Mesothelial cell of epicardium (in vitro differentiated cells): ENCODE results near the gene IMPA2. TPM values are rescaled to one million over a fixed set of nuclear protein-coding genes. Genes with fewer than 3 reads are reported as not detected.

Experiments used
- DNase-seq, 2 experiments: peaks; one replicate each; pipeline ENCODE4 v3.0.0; 2021; ENCODE audit warnings: low spot score in 2 of 2; ENCODE audit not compliant: unreplicated experiment in 2 of 2
- H3K27ac Mint-ChIP-seq: 2 replicates; pipeline ENCODE4 v1.8.0; 2021; ENCODE audit warnings: mixed read lengths
- H3K27me3 Mint-ChIP-seq: 2 replicates; pipeline ENCODE4 v1.8.0; 2021; ENCODE audit warnings: low read depth, mixed read lengths
- H3K36me3 Mint-ChIP-seq: 2 replicates; pipeline ENCODE4 v1.8.0; 2021; ENCODE audit warnings: mixed read lengths
- H3K4me1 Mint-ChIP-seq: 2 replicates; pipeline ENCODE4 v1.8.0; 2021; ENCODE audit warnings: mixed read lengths
- H3K4me3 Mint-ChIP-seq: 2 replicates; pipeline ENCODE4 v1.8.0; 2021; ENCODE audit warnings: mild to moderate bottlenecking, moderate library complexity, mixed read lengths
- H3K9me3 Mint-ChIP-seq: 2 replicates; pipeline ENCODE4 v1.8.0; 2021; ENCODE audit warnings: mixed read lengths
- total RNA-seq: library from RNA; stranded (reverse); gene quantifications from 3 replicates; pipeline ENCODE4 v1.2.1, GENCODE V29; 2021
- TF ChIP-seq, protein P1 (sequence below): fragments of 200-600 bp; sonication (generic); IDR thresholded peaks from one replicate; pipeline ENCODE4 v1.5.0; 2021; ENCODE audit warnings: antibody characterized with exemption; ENCODE audit not compliant: unreplicated experiment

Gene IMPA2
- total RNA-seq, 1 donor from 2014 or later: 30.6 TPM

DNA sequence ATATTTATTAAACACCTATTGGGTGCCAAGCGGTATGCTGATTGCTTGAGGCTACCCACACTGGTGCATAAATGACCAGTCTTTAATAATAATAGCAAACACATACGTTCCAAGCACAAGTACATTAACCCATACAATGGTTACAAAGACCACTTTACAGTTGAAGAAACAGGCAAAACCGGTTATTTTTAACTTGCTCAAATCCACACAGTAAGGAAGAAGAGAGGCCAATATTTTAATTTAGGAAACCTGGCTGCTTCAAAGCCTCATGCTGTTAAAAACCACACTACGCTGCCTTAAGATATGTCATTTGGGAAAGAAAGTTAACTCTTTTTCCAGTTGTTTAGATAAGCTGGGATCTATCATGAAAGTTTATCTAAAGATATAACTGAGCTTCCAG, 2.4 kb upstream of the IMPA2 start:
- H3K9me3 Mint-ChIP-seq: peaks cover 8% of the 10 kb centered on the region
- no peak for DNase-seq
- H3K27ac Mint-ChIP-seq: peak overlapping the region; percentile 74
- H3K36me3 Mint-ChIP-seq: no peaks in the 10 kb centered on the region
- no peaks in the 10 kb centered on the region for H3K27me3 Mint-ChIP-seq
- peaks cover 29% of the 10 kb centered on the region for H3K4me1 Mint-ChIP-seq
- peak overlapping the region; percentile 26 for H3K4me3 Mint-ChIP-seq
- TF ChIP-seq, protein P1, sequence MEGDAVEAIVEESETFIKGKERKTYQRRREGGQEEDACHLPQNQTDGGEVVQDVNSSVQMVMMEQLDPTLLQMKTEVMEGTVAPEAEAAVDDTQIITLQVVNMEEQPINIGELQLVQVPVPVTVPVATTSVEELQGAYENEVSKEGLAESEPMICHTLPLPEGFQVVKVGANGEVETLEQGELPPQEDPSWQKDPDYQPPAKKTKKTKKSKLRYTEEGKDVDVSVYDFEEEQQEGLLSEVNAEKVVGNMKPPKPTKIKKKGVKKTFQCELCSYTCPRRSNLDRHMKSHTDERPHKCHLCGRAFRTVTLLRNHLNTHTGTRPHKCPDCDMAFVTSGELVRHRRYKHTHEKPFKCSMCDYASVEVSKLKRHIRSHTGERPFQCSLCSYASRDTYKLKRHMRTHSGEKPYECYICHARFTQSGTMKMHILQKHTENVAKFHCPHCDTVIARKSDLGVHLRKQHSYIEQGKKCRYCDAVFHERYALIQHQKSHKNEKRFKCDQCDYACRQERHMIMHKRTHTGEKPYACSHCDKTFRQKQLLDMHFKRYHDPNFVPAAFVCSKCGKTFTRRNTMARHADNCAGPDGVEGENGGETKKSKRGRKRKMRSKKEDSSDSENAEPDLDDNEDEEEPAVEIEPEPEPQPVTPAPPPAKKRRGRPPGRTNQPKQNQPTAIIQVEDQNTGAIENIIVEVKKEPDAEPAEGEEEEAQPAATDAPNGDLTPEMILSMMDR: no peak

DNA sequence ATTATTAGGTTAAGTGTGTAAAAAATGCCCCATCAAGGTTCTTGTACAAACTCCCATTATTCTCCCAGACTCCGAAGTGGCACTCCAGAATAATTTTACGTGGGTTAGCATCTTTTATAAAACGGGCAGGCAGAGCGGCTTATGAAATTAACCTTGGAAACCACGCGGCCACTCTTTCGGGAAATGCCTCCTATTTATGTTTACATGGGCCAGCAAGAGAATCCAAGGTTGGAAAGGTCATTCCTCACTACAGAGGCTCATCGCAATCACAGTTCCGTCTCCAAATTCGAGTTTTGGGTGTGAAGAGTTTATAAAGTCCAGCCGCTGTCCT, 1.2 kb upstream of the IMPA2 start:
- Mint-ChIP-seq H3K27ac (peak overlapping the region; percentile 91), H3K4me1 (peaks cover 29% of the 10 kb centered on the region), H3K4me3 (peak overlapping the region; percentile 68), H3K9me3 (no peaks in the 10 kb centered on the region), H3K36me3 (no peaks in the 10 kb centered on the region), H3K27me3 (no peaks in the 10 kb centered on the region)
- TF ChIP-seq, protein P1: no peak
- no peak for DNase-seq

DNA sequence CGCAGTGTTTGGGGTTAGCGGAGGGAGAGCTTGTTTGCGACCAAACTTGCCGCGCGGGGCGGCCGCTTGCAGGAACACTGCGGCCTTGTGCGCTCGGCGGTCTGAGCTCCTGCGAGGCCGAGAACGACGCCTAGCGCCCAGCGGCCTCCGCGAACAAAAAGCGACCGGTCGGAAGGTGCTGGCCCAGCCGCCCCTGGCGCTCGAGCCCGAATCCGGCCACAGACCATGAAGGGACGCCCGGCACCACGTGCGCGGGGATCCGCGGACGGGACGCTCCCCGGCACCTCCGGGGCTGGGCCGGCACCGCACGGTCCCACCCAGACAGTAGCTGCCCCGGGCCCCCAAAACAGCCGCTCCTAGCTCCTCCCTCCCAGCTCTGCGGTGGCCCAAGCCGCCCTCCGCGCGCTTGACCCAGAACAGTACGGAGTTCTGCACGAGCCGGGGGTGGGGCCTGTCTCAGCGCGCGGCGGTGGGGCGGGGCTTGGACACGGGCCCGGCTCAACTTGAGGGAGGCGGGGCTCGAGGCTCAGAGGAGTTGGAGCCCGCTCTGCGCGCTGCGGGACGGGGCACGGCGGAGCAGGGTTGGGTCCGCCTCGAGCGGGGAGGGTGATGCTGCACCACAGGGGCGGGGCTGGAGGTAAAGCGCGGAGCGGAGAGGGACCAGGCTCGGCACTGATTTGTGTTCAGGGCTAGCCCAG, 664 bp upstream of the IMPA2 start:
- TF ChIP-seq, protein P1: no peak
- no peaks in the 10 kb centered on the region for H3K27me3 Mint-ChIP-seq

DNA sequence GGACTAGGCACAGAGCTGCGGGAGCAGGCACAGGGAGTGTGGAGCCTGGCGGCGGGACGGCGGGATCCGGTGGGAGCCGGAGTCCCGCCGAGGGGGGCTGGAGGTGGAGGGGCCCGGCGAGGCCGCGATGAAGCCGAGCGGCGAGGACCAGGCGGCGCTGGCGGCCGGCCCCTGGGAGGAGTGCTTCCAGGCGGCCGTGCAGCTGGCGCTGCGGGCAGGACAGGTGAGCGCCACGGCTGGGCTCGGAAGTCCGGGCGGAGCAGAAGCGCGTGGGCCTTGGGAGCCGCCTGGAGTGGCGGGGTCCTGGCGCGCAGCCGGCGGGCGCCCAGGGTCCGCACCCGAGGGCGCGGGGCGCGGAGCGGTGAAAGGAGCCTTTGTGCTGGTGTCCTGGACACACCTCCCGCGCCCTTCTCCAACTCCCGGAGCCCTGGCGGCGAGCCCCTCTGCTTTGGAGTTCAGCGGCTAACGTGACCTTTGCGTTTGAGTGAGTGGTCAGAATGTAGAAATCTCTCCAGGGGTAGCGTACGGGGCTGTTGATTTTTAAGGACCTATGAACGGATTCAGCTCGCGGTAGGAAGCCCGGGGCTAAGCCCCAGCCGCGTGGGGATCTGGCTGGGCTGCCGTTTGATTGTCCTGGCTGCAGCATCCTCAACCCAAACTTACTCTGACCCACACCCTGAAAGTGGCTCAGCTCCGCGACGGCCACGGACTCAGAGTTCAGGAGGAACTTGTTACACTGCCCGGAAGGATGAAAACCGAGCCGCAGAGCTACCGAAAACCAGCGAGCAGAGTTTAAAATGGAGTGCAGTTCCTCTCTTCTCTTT, 448 bp downstream of the IMPA2 start:
- Mint-ChIP-seq H3K9me3 (no peaks in the 10 kb centered on the region), H3K27ac (peak overlapping the region; percentile 85), H3K4me3 (peak overlapping the region; percentile 83), H3K4me1 (peaks cover 29% of the 10 kb centered on the region), H3K36me3 (no peaks in the 10 kb centered on the region), H3K27me3 (no peaks in the 10 kb centered on the region)
- TF ChIP-seq, protein P1: no peak
- peak in 1 of 2 experiments; percentile 47 for DNase-seq

More for the DNA sequence above, 664 bp upstream of the IMPA2 start:
- no peaks in the 10 kb centered on the region for H3K36me3 Mint-ChIP-seq
- H3K4me1 Mint-ChIP-seq: peaks cover 29% of the 10 kb centered on the region
- peak overlapping the region; percentile 91 for H3K27ac Mint-ChIP-seq
- H3K9me3 Mint-ChIP-seq: no peaks in the 10 kb centered on the region
- peak overlapping the region; percentile 68 for H3K4me3 Mint-ChIP-seq
- DNase-seq: peak; percentile 44 to 99

DNA sequence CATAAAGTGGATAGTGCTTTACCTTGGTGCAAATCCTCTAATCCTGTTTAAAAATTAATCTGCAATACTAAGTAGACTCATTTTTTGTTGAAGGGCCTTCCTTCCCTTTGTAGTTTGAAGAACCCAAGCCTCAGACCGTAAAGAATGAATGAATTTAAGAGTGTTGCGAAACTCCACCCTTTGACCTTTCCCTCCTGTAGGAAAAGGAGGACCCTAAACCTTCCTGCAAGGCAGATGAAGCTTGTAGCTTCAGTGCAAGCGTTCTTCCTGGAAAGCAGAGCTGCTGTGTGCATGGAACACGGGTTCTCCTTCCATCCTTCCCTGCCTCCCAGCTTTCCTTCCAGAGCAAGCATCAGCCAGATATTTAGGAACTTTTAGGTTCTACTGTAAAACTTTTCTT, 1.7 kb downstream of the IMPA2 start:
- Mint-ChIP-seq H3K4me1 (peaks cover 29% of the 10 kb centered on the region), H3K27me3 (no peaks in the 10 kb centered on the region), H3K9me3 (no peaks in the 10 kb centered on the region), H3K36me3 (no peaks in the 10 kb centered on the region), H3K4me3 (peak overlapping the region; percentile 83), H3K27ac (no peak overlapping the region)
- TF ChIP-seq, protein P1: no peak
- DNase-seq: no peak
